K562 (cell line): Measurements from ENCODE around the gene NT5C1A. TPM values are rescaled to one million over a fixed set of nuclear protein-coding genes. Genes with fewer than 3 reads are reported as not detected.

Experiments used
- ATAC-seq: fragments of 200-7000 bp; cut with Tn5 transposase; 3 replicates; pipeline ENCODE4 v1.9.1; 2020; ENCODE audit warnings: moderate library complexity
- BruUV-seq: library from RNA; stranded (reverse); fragments of 400-500 nt; replicated peaks from 2 replicates; lab custom pipeline; 2021; lab: Mats Ljungman, UMichigan
- CTCF ChIA-PET: fragments of 300-600 bp; formaldehyde crosslinking; extraction: SDS; loops from one replicate; lab custom pipeline; 2021; ENCODE audit warnings: low intra/inter-chr PET ratio; lab: Yijun Ruan, JAX
- POLR2A ChIA-PET: fragments of 300-600, 350-650 bp; sonication (Branson Sonifier 250); formaldehyde crosslinking; extraction: SDS; loops from one replicate; lab custom pipeline; 2021; ENCODE audit warnings: antibody characterized with exemption, inconsistent platforms; lab: Yijun Ruan, JAX
- DNase-seq, 4 experiments: peaks; one replicate each; pipeline versions ENCODE4 v3.0.0 to v3.0.0-alpha.2; 2011 to 2018; ENCODE audit warnings: low spot score in 3 of 4, mixed read lengths in 3 of 4; ENCODE audit errors: extremely low read depth in 1 of 4
- FAIRE-seq: peaks from 2 replicates; lab custom pipeline; 2011; peaks lifted over from hg19 to GRCh38; lab: Jason Lieb, UNC
- H2AFZ ChIP-seq: 2 replicates; pipeline ENCODE4 v1.6.0; 2011; ENCODE audit warnings: low read depth, low read length, control low read depth, inconsistent platforms
- H3K27ac ChIP-seq: fragments of 200-600 bp; 3 replicates; pipeline ENCODE4 v1.8.0; 2011; ENCODE audit warnings: low read depth, mild to moderate bottlenecking, control low read depth, inconsistent platforms, low read length, moderate library complexity, mixed read lengths; ENCODE audit errors: extremely low read depth
- H3K27me3 ChIP-seq, 2 experiments: fragments of 300-600 bp in 1 of 2; 2 replicates in 1 of 2; 3 replicates in 1 of 2; pipeline versions ENCODE4 v1.6.0 to v1.8.0; 2011; ENCODE audit warnings: inconsistent platforms in 2 of 2, low read length in 2 of 2, mild to moderate bottlenecking in 1 of 2, mixed read lengths in 1 of 2, moderate library complexity in 1 of 2; ENCODE audit not compliant: control insufficient read depth in 2 of 2, insufficient read depth in 2 of 2
- H3K36me3 ChIP-seq: fragments of 300-600 bp; 3 replicates; pipeline ENCODE4 v1.8.0; 2011; ENCODE audit warnings: mild to moderate bottlenecking, low read length, inconsistent platforms; ENCODE audit not compliant: control insufficient read depth, insufficient read depth
- H3K4me1 ChIP-seq, 2 experiments: fragments of 200-600 bp in 1 of 2; replicated peaks in 1 of 2; 2 replicates in 1 of 2; 3 replicates in 1 of 2; pipeline versions ENCODE4 v1.5.1 to v1.8.0; 2011; ENCODE audit warnings: inconsistent platforms in 2 of 2, low read length in 2 of 2, mild to moderate bottlenecking in 1 of 2, mixed read lengths in 1 of 2, moderate library complexity in 1 of 2; ENCODE audit not compliant: control insufficient read depth in 2 of 2, insufficient read depth in 2 of 2
- H3K4me2 ChIP-seq: 2 replicates; pipeline ENCODE4 v1.6.1; 2011; ENCODE audit warnings: low read length, control low read depth, inconsistent platforms, mixed read lengths; ENCODE audit not compliant: insufficient read depth
- H3K4me3 ChIP-seq: fragments of 200-600 bp; sonication (generic), shearing (Covaris generic); 2 replicates; pipeline ENCODE4 v1.5.1; 2016; ENCODE audit warnings: control low read depth, inconsistent platforms
- H3K79me2 ChIP-seq: fragments of 200-600 bp; 3 replicates; pipeline ENCODE4 v1.8.0; 2011; ENCODE audit warnings: low read length, inconsistent platforms; ENCODE audit not compliant: control insufficient read depth, insufficient read depth
- H3K9ac ChIP-seq, 2 experiments: 2 replicates each; pipeline versions ENCODE4 v1.6.0 to v1.6.1; 2011; ENCODE audit warnings: low read depth in 2 of 2, low read length in 2 of 2, control low read depth in 1 of 2, inconsistent platforms in 1 of 2, mild to moderate bottlenecking in 1 of 2, mixed read lengths in 1 of 2; ENCODE audit not compliant: insufficient read depth in 1 of 2
- H3K9me1 ChIP-seq: one replicate; pipeline ENCODE4 v1.6.0; 2011; ENCODE audit warnings: inconsistent platforms, mild to moderate bottlenecking, low read length, moderate library complexity; ENCODE audit not compliant: control insufficient read depth, insufficient read depth
- H3K9me3 ChIP-seq: replicated peaks from 2 replicates; pipeline ENCODE4 v1.5.1; 2011; ENCODE audit warnings: low read depth, low read length, inconsistent platforms; ENCODE audit not compliant: control insufficient read depth, insufficient read depth
- H4K20me1 ChIP-seq: replicated peaks from 2 replicates; pipeline ENCODE4 v1.6.1; 2011; ENCODE audit warnings: low read length, inconsistent platforms, mixed read lengths; ENCODE audit not compliant: control insufficient read depth, insufficient read depth
- FOXK1 ChIP-seq: sonication (generic); formaldehyde crosslinking; IDR thresholded peaks from 2 replicates; pipeline ENCODE4 v1.8.0; 2022; ENCODE audit warnings: missing genetic modification reagents, mild to moderate bottlenecking, borderline replicate concordance
- MEIS2 ChIP-seq: fragments of 450-650 bp; IDR thresholded peaks from 2 replicates; pipeline ENCODE4 v1.6.1; 2014; ENCODE audit warnings: mild to moderate bottlenecking; ENCODE audit not compliant: partially characterized antibody
- RAD21 ChIP-seq, 2 experiments: fragments of 250-450 bp in 1 of 2; fragments of 450-650 bp in 1 of 2; sonication (Bioruptor Pico) in 1 of 2; formaldehyde crosslinking in 1 of 2; IDR thresholded peaks in 1 of 2; conservative IDR thresholded peaks in 1 of 2; 2 replicates each; pipeline versions ENCODE4 v1.4.0 to v1.8.0; 2020 to 2022; ENCODE audit warnings: mild to moderate bottlenecking in 2 of 2, moderate library complexity in 1 of 2
- SMAD3 ChIP-seq: fragments of 450-650 bp; formaldehyde crosslinking; conservative IDR thresholded peaks from 2 replicates; pipeline ENCODE4 v1.4.0; 2020; ENCODE audit warnings: mild to moderate bottlenecking
- SOX6 ChIP-seq: fragments of 450-650 bp; IDR thresholded peaks from 2 replicates; pipeline ENCODE4 v1.6.1; 2014; ENCODE audit warnings: mild to moderate bottlenecking
- ZNF140 ChIP-seq: fragments of 250-450 bp; sonication (Bioruptor Pico); IDR thresholded peaks from 2 replicates; pipeline ENCODE4 v1.8.0; 2021; ENCODE audit warnings: moderate library complexity, mild to moderate bottlenecking, inconsistent platforms
- WGBS: fragments of 100-300 bp; shearing (Covaris generic); methylation state at CpG from one replicate; pipeline ENCODE4 v1.1.6; 2016; ENCODE audit warnings: low coverage, mixed read lengths; ENCODE audit not compliant: insufficient coverage; ENCODE audit errors: missing lambda C conversion rate; 5-methylcytosine and 5-hydroxymethylcytosine counted together
- in situ Hi-C: fragments of 300-500 bp; cut with MboI; formaldehyde crosslinking; loops from 4 replicates; pipeline ENCODE4 v1.15.0; 2018; ENCODE audit warnings: inconsistent platforms, mixed read lengths
- intact Hi-C: fragments of 100-400 bp; cut with micrococcal nuclease; formaldehyde crosslinking; loops from 2 replicates; pipeline ENCODE4 v1.14.2; 2022
- polyA plus RNA-seq, 8 experiments: library from polyadenylated mRNA; depleted of rRNA in 4 of 8; stranded (reverse) in 5 of 8; unstranded in 3 of 8; fragments of >200 nt; fragmentation: Nextera tagmentation in 2 of 8; fragmentation: Illumina TruSeq in 1 of 8; extraction: Ambion mirVana in 2 of 8; extraction: Trizol in 1 of 8; gene quantifications; 2 replicates each; pipeline versions ENCODE4 v1.2.1 to v1.2.3, GENCODE V29; 2011 to 2014; ENCODE audit warnings: inconsistent platforms in 1 of 8, missing spikeins in 1 of 8
- total RNA-seq, 7 experiments: library from RNA; depleted of rRNA in 6 of 7; stranded (reverse); fragments of >200 nt in 6 of 7; fragmentation: Illumina TruSeq in 2 of 7; extraction: Trizol in 2 of 7; gene quantifications; 2 replicates each; pipeline versions ENCODE4 v1.2.1 to v1.2.3, GENCODE V29; 2011 to 2021; ENCODE audit warnings: low replicate concordance in 1 of 7
- TF ChIP-seq, protein P1 (sequence below): fragments of 250-450 bp; sonication (Bioruptor Pico); IDR thresholded peaks from 2 replicates; pipeline ENCODE4 v1.4.0; 2020; ENCODE audit warnings: borderline replicate concordance
- TF ChIP-seq, protein P2 (sequence below): fragments of 250-450 bp; sonication (Bioruptor Pico); IDR thresholded peaks from 2 replicates; pipeline ENCODE4 v1.9.0; 2021; ENCODE audit warnings: mild to moderate bottlenecking, inconsistent platforms

The NT5C1A gene
- total and polyA plus RNA-seq, 9 of the 15 experiments (the other 6 are each of a cell fraction or from before 2014, with no cell fraction given), result not detected

DNA sequence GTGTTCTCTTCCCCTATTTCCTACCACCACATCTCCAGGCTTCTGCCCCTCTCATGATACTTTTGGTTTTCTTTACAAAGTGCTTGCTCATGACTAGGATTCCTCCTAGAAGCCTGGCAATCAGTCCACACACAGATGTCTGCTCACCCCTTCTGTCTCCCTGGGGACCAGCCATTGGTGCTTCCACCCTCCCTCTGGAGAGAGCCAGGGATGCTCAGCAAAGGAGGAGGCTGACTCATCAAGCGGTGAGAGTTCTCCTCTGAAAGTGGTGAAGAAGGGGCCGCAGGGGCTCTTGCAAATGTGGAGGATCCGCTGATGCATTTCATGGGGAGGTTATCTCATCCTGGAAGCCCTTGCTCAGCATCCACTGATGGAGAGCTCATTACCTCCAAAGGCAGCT is 14.5 kb downstream of the NT5C1A start (continued):
- TF ChIP-seq, protein P1, sequence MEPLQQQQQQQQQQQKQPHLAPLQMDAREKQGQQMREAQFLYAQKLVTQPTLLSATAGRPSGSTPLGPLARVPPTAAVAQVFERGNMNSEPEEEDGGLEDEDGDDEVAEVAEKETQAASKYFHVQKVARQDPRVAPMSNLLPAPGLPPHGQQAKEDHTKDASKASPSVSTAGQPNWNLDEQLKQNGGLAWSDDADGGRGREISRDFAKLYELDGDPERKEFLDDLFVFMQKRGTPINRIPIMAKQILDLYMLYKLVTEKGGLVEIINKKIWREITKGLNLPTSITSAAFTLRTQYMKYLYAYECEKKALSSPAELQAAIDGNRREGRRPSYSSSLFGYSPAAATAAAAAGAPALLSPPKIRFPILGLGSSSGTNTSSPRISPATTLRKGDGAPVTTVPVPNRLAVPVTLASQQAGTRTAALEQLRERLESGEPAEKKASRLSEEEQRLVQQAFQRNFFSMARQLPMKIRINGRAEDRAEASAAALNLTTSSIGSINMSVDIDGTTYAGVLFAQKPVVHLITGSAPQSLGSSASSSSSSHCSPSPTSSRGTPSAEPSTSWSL, result no peak
- TF ChIP-seq, protein P2, sequence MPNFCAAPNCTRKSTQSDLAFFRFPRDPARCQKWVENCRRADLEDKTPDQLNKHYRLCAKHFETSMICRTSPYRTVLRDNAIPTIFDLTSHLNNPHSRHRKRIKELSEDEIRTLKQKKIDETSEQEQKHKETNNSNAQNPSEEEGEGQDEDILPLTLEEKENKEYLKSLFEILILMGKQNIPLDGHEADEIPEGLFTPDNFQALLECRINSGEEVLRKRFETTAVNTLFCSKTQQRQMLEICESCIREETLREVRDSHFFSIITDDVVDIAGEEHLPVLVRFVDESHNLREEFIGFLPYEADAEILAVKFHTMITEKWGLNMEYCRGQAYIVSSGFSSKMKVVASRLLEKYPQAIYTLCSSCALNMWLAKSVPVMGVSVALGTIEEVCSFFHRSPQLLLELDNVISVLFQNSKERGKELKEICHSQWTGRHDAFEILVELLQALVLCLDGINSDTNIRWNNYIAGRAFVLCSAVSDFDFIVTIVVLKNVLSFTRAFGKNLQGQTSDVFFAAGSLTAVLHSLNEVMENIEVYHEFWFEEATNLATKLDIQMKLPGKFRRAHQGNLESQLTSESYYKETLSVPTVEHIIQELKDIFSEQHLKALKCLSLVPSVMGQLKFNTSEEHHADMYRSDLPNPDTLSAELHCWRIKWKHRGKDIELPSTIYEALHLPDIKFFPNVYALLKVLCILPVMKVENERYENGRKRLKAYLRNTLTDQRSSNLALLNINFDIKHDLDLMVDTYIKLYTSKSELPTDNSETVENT (CRISPR knock-in tag), result no peak
- no peak for TF ChIP-seq MEIS2
- TF ChIP-seq, all 486 proteins: peak for 0

DNA sequence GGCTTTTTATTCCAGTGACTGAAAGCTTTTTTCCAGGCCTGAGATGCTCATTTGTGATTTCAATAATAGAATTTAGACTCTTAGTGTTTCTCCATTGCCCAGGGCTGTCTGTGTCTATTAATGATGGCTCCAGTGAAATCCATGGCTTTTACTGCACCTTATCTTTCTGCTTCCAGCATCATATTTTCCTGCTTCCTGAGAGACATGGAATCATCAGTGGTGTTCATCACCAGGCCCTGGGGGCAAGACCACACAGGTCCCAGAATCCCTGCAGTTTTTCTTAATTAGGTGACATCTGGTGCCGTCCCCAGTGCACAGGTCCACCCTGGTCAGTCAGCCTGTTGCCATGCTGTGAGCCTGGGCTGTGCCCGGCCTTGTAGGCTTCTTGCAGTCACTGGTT is 15.5 kb downstream of the NT5C1A start:
- Histone ChIP-seq H3K79me2 (no peaks in the 10 kb centered on the region), H2AFZ (no peak overlapping the region), H3K27ac (no peak overlapping the region), H3K4me3 (no peak overlapping the region), H3K36me3 (no peaks in the 10 kb centered on the region), H3K9ac (no peak overlapping the region), H3K27me3 (peaks cover 3 to 32% of the 10 kb centered on the region in 2 experiments; a peak in 2 of 5 replicates), H3K9me1 (no peaks in the 10 kb centered on the region), H4K20me1 (no peaks in the 10 kb centered on the region), H3K4me2 (no peak overlapping the region), H3K4me1 (peaks cover 7 to 10% of the 10 kb centered on the region in 2 experiments; a peak in 2 of 5 replicates), H3K9me3 (no peaks in the 10 kb centered on the region)
- no peak for ATAC-seq
- in situ Hi-C loops, result no loop called here
- no peak for FAIRE-seq
- ChIA-PET POLR2A (no interaction called here), CTCF (interaction anchor here (3.7 kb wide), 1 partner anchor 50 kb away, joined by 27 read pairs; no protein-coding TSS in a partner anchor)
- intact Hi-C loops, result loop anchor here (5.0 kb wide), 1 partner anchor 149 kb away; no protein-coding TSS in a partner anchor
- WGBS, result 14% methylated on average over 2 of the region's 2 CpGs
- BruUV-seq, result no TSS peak
- TF ChIP-seq RAD21 (CRISPR knock-in tag; conservative IDR thresholded peaks at IDR 0.05 in 1 of 2, IDR thresholded peaks at IDR 0.05 in 1 of 2) (no peak), ZNF140 (CRISPR knock-in tag) (no peak), SOX6 (no peak), FOXK1 (no peak), SMAD3 (CRISPR knock-in tag) (no peak)
- DNase-seq, result no peak
